Suppressor macrophage treated with lipopolysaccharide for 1 hour (primary cell): ENCODE measurements around the gene PROK1.

ENCODE experiments used
- DNase-seq, 3 donors: peaks; one replicate each; pipeline ENCODE4 v3.0.0-alpha.2; 2020 to 2022

Gene PROK1

DNA sequence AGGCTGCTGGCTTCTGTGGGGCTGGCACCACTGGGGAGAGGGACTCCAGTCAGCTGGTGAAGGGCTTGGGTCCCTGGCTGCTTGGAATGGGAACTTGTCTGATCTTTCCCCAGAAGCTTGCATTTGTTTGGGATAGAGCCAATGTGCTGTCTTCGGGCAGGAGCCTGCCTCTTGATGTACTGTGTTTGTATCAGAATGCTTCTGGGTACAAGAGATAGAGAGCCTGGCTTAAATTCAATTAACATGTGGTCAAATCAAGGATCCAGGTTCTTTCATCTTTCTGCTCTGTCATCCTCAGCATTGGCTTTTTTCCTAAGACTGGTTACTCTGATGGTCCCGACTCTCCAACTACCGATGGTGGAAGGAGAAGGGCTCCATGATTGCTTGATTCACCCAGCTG is 16.0 kb upstream of the PROK1 start:
- no peak for DNase-seq

- DNase-seq, result no peak
Measured at GRCh38 chr1:110436635-110437034, 14.3 kb upstream of the PROK1 start.

DNA sequence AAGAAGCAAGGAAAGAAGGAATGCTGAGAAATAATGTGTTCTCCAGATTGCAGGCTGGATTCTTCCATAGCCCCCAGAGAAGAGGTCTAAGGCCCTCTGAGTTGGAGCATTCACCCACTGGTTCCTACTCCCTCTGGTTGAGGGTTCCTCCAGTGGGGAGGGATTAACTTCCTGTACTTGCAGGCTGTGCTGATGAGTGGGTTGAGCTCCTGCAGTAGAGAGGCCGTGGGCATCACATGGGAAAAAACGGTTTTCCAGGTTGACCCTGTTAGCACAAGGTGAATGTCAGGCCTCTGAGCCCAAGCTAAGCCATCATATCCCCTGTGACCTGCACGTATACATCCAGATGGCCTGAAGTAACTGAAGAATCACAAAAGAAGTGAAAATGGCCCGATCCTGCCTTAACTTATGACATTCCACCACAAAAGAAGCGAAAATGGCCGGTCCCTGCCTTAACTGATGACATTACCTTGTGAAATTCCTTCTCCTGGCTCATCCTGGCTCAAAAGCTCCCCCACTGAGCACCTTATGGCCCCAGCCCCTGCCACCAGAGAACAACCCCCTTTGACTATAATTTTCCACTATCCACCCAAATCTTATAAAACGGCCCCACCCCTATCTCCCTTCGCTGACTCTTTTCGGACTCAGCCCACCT is 13.2 kb upstream of the PROK1 start:
- peak in 1 of 3 donors; percentile 22 for DNase-seq

DNA sequence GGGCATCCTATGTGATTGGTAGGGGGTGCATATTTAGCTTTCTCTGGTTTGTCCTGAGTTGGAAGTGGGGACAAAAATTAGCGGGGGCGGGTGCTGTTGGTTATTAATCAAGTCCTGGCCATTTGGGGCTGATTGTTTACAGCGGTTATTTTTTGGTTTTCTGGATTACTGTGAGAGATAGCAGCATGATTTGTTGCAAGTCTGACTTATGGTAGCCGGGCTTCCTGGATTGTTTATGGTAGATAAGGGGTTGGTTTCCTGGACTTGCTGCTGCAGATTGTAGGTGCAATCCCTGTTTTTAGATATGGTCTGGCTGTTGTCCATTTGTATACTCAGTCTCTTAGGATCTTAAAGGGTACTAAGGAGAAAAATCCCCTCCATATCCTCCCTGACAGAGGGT is 12.1 kb upstream of the PROK1 start:
- DNase-seq, result no peak

DNA sequence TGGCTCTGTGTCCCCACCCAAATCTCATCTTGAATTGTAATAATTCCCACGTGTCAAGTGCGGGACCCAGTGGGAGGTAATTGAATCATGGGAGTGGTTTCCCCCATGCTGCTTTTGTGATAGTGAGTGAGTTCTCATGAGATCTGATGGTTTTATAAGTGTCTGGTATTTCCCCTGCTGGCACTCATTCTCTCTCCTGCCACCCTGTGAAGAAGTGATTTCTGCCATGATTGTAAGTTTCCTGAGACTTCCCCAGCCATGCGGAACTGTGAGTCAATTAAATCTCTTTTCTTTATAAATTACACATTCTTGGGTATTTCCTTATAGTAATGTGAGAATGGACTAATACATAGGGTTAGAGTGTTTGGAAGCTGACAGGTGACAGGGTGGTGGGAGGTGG is 11.1 kb upstream of the PROK1 start:
- DNase-seq, result peak in 1 of 3 donors; percentile 41

DNA sequence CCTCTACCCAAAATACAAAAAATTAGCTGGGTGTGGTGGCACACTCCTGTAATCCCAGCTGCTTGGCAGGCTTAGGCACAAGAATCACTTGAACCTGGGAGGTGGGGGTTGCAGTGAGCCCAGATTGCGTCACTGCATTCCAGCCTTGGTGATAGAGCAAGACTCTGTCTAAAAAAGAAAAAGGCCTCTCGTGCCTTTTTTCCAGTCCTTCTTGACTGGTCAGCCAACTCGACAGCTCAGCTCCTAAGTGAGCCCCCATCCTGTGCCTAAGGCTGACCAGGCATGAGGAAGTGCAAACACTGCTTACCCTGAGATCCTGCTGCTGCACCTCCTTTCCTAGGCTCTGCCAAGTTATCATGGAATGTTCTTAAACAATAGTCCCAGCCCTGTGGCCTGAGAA is 10.1 kb upstream of the PROK1 start:
- no peak for DNase-seq

- DNase-seq, result no peak
Measured at GRCh38 chr1:110441888-110442287, 9.1 kb upstream of the PROK1 start.

DNA sequence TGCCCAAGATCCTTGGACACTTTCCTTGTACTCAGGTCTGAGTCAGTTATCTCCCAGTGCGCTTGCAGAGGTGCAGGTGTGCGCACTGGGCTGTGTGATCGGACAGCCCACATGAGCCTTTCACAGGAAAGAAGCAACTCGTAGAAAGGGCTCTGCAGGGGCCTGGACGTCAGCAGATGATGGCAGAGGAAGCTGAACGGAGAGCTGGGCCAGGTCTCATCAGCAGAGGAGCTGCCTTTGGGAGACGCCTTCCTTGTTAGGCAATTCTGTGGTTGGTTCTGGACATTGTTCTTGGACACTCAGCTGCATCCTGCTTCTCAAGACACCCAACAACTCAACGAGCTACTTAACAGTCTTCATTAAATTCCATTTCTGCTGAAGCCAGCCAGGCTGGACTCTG is 7.5 kb upstream of the PROK1 start:
- no peak for DNase-seq

- no peak for DNase-seq
Measured at GRCh38 chr1:110444561-110444960, 6.4 kb upstream of the PROK1 start.

DNA sequence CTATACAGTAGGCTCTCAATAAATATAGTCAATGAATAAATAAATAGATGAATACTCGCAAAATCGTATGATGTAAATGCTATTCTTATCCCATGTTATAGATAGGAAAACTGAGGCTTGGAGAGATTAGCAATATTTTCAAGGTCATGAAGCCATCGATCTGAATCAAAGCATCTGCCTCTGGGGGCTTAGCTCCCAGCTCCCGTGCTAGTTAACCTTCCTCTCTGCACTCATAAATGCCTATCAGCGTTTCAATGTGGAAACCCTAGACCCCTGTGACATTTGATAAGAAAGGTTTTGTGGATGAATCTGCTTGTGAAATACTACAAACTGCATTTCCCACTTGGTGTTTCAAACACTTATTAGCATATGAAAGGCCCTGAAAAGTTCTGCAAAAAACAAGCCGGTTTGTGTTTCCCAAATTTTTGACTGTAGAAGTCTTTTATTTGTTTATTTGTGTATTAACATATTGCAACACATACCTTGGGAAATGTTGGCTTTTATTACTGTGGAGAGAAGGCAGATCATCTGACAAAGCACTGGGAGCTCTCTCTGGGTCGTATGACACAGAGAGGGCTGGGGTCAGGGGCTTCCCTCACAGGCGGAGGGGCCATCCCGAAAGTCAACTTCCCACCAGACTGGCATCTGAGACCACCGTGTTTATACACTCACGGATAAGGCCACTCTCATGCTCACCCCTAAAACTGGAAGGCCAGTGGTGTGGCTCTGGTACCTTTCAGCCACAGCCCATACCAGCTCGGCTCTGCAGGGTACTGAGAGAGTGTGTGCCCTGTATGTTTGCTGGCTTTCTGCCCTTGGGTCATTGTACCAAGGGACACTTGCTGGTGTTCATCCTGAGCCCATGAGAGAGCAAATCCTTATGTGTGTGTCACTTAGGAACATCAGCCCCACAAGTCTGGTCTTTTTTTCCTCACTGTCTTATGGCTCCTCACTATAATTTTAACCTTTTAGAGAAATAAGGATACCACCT is 993 bp upstream of the PROK1 start:
- no peak for DNase-seq

GRCh38 chr1:110452330-110452729 is 1.4 kb downstream of the PROK1 start:
- DNase-seq, result no peak

GRCh38 chr1:110453829-110454228 is 2.9 kb downstream of the PROK1 start:
- no peak for DNase-seq

DNA sequence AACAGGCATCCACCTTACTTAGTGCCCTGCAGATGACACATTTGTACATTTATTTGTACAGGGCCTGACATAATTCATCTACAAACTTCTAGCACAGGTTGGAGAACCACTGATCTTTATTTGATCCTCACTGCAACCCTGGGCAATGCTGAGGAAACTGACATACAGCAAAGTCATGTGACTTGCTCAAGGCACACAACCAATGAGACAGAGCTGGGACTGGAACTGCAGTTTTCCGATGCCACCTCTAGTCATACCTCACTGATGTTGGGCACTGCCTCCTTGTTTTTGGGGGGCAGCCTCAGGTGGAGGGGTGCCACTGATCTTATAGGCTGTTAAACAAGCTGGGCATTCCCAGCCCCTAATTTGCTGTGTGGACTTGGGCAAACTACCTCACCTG is 3.4 kb downstream of the PROK1 start:
- DNase-seq, result no peak

GRCh38 chr1:110455151-110455550 is 4.2 kb downstream of the PROK1 start:
- DNase-seq, result no peak

- no peak for DNase-seq
Measured at GRCh38 chr1:110457206-110457605, 6.3 kb downstream of the PROK1 start.

GRCh38 chr1:110460253-110461220 is 9.6 kb downstream of the PROK1 start:
- DNase-seq, result peak; percentile 86 to 92 (median 88)

DNA sequence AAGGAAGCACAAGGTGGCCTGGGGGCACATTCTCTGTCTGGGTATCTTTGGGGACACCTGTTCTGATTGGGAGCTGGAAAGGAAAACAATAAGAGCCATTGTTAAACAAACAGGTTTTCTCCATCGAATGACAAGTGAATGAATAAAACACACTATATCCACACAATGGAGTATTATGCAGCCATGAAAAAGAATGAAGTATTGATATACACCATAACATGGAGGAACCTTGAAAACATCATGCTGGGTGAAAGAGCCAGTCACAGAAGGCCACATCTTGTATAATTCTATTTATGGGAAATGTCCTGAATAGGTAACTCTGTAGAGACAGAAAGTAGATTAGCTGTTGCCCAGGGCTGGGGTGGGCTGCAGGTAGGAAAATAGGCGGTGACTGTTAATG is 11.1 kb downstream of the PROK1 start:
- DNase-seq, result no peak

DNA sequence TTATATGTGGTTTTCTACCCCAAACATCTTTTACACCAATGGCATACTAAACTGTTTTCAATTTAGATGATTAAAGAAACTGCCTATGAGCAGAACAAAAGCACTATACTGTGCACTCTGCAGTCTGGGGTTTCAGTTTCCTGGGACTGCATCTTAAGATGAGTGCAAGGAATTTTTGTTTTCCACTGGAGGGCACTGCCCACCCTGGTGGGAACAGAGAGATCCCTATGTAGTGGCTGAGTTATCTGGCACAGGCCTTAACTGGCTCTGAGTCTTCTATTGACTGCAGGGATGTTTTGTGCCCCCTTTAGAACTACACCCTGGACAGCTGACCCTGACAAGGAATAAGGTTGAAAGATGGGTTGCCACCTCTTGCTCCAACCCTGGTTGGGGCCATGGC is 12.0 kb downstream of the PROK1 start:
- DNase-seq, result peak; percentile 25 to 36 (median 26)

DNA sequence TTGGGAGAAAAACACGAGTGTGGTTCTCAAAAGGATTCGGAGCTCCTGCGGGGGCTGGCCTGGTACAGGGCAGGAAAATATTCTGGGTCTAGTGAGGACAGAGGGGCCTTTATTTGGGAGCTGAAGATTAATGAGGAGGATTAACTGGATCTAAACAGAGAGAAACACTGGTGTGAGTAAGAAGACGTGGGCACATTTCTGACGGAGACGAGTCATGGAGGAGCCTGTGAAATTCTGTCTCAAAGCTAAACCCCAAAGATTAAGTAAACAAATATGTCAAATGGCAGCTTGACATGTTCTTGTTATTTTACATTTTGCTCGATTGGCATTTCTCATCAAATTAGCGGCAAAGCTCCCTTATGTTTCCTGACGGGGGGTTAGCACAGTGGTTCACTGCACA is 12.8 kb downstream of the PROK1 start:
- peak in 1 of 3 donors; percentile 37 for DNase-seq

GRCh38 chr1:110464340-110464739 is 13.4 kb downstream of the PROK1 start:
- DNase-seq, result no peak

DNA sequence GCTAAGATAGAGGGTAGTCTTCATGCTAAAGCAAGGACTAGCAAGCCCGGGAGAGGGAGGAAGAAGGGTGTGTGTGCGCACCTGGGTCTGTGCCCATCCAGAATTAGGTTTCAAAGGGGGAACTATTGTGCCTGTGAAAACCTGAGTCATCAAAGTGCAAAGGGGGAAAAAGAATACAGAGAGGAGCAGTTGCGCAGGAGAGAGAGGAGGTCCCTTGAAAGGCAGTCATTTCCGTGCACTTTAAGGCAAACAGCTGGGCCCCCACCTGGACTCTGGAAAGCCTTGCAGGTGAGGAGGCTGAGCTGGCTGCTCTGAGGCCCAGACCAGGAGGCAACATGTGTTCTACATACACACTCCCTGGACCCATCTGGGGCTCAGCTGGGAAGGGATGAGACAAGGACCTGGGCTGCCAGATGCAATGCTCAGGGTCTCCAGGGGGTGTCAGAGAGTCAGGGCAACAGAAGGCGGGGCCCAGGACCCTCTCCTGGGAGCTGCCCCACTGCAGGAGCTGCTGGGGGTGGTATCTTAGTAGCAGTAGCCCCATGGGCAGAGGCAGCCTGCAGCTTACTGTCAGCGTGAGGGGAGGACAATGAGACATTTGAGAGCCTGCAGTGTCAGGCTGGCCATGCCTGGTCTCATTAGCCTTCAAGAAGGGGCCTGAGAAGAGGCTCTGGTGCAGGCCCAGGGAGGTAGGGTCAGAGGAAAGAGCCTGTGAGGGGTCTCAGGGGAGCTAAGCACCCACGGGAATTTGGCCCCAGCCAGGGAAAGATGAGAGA is 14.3 kb downstream of the PROK1 start:
- no peak for DNase-seq

DNA sequence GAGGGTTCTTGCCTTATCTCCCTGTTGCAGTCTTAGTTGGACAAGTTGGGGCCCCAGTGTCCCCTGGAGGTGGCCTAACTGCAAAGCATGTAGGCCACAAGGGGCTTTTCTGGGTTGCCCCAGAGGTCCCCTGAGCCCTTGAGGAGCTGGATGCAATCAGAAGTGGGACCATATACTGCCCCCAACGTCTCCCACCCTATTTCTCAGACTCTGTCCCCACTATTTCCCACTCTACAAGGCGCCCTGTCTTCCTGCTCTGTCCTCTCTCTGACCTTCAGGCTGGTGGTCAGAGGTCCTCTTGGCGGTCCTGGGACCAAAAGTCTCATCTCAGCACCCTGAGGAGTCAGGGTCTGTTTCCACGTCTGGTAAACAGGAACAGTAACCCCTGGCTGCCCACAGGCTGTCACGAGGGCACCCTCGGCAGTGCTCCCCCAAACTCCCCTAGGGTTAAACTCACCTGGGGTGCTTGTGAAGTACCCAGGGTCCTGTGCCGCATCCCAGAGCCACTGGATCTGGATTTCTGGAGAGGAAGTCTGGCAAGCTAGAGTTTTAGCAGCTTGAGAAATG is 14.9 kb downstream of the PROK1 start:
- DNase-seq, result no peak
